Fibroblast of lung (primary cell): ENCODE measurements around the gene TROAP.

Source experiments
- CTCF ChIP-seq, 2 donors: IDR thresholded peaks in 1 of 2; conservative IDR thresholded peaks in 1 of 2; 1 replicate in 1 of 2; 2 replicates in 1 of 2; pipeline ENCODE4 v1.5.1; 2011 to 2012; ENCODE audit warnings: low read length in 2 of 2, control low read depth in 1 of 2, inconsistent platforms in 1 of 2, low read depth in 1 of 2, mild to moderate bottlenecking in 1 of 2
- EZH2 ChIP-seq: IDR thresholded peaks from 2 replicates; pipeline ENCODE4 v1.5.1; 2012; ENCODE audit warnings: low read length, control low read depth, mild to moderate bottlenecking; ENCODE audit errors: missing control alignments

GRCh38 chr12:49332441-49332861, 9.4 kb downstream of the TROAP start:
- TF ChIP-seq EZH2 (no peak), CTCF (conservative IDR thresholded peaks at IDR 0.05 in 1 of 2, IDR thresholded peaks at IDR 0.05 in 1 of 2; ENCODE audit: low read depth in 1 of 2, low read length in 2 of 2) (no peak)
